H1 (cell line): Measurements from ENCODE around the gene CEP85L. TPM values are rescaled to one million over a fixed set of nuclear protein-coding genes. Genes with fewer than 3 reads are reported as not detected.

Source experiments
- CTCF ChIA-PET: fragments of 300-600 bp; sonication (Branson Sonifier 250); formaldehyde crosslinking; loops from one replicate; lab custom pipeline; 2021; ENCODE audit not compliant: partially characterized antibody; lab: Charles Lee
- POLR2A ChIA-PET: fragments of 300-600 bp; sonication (Branson Sonifier 250); formaldehyde crosslinking; loops from one replicate; lab custom pipeline; 2021; ENCODE audit warnings: inconsistent platforms; ENCODE audit not compliant: partially characterized antibody; lab: Charles Lee
- DNase-seq, 2 experiments: peaks; one replicate each; pipeline versions ENCODE4 v3.0.0 to v3.0.0-alpha.2; 2010 to 2022; ENCODE audit warnings: low spot score in 2 of 2, low read depth in 1 of 2, mixed read lengths in 1 of 2
- FAIRE-seq: peaks from 2 replicates; lab custom pipeline; 2011; peaks lifted over from hg19 to GRCh38; lab: Jason Lieb, UNC
- H2AFZ ChIP-seq: 2 replicates; pipeline ENCODE4 v1.8.1; 2012; ENCODE audit warnings: low read length, inconsistent platforms
- H2AK5ac ChIP-seq: 2 replicates; pipeline ENCODE4 v1.6.1; 2013; ENCODE audit warnings: low read depth, low read length
- H2BK120ac ChIP-seq: replicated peaks from 2 replicates; pipeline ENCODE3; 2013; ENCODE audit warnings: low read depth, low read length, inconsistent platforms
- H2BK12ac ChIP-seq: 2 replicates; pipeline ENCODE4 v1.6.1; 2013; ENCODE audit warnings: low read depth, low read length
- H2BK15ac ChIP-seq: 2 replicates; pipeline ENCODE4 v1.6.1; 2013; ENCODE audit warnings: low read length
- H2BK20ac ChIP-seq: 2 replicates; pipeline ENCODE4 v1.6.1; 2013; ENCODE audit warnings: low read length
- H2BK5ac ChIP-seq: 2 replicates; pipeline ENCODE4 v1.6.1; 2013; ENCODE audit warnings: low read depth, low read length
- H3K14ac ChIP-seq: 2 replicates; pipeline ENCODE4 v1.6.1; 2013; ENCODE audit warnings: inconsistent platforms; ENCODE audit not compliant: insufficient read length
- H3K18ac ChIP-seq: 2 replicates; pipeline ENCODE4 v1.6.1; 2013; ENCODE audit warnings: low read length; ENCODE audit errors: extremely low read depth
- H3K23ac ChIP-seq: 2 replicates; pipeline ENCODE4 v1.6.1; 2013; ENCODE audit warnings: inconsistent platforms; ENCODE audit not compliant: insufficient read length
- H3K23me2 ChIP-seq: 2 replicates; pipeline ENCODE4 v1.6.1; 2013; ENCODE audit warnings: low read depth, low read length
- H3K27ac ChIP-seq: 2 replicates; pipeline ENCODE4 v1.6.1; 2011; ENCODE audit warnings: low read depth, low read length, inconsistent platforms
- H3K27me3 ChIP-seq, 4 experiments: replicated peaks in 1 of 4; 1 replicate in 1 of 4; 2 replicates in 3 of 4; pipeline versions ENCODE4 v1.6.1 to v1.8.1; 2011 to 2013; ENCODE audit warnings: low read length in 3 of 4, mild to moderate bottlenecking in 3 of 4, inconsistent platforms in 2 of 4, mixed read lengths in 2 of 4, moderate library complexity in 1 of 4; ENCODE audit not compliant: control insufficient read depth in 3 of 4, insufficient read depth in 3 of 4; ENCODE audit errors: extremely low read depth in 1 of 4
- H3K36me3 ChIP-seq, 4 experiments: 2 replicates each; pipeline versions ENCODE4 v1.6.1 to v1.8.1; 2011 to 2013; ENCODE audit warnings: mild to moderate bottlenecking in 4 of 4, low read length in 3 of 4, moderate library complexity in 2 of 4, control low read depth in 1 of 4, inconsistent platforms in 1 of 4; ENCODE audit not compliant: insufficient read depth in 4 of 4, control insufficient read depth in 2 of 4
- H3K4ac ChIP-seq: replicated peaks from 2 replicates; pipeline ENCODE3; 2013; ENCODE audit warnings: low read length, low read depth, mixed read lengths, inconsistent platforms; ENCODE audit not compliant: insufficient read length
- H3K4me1 ChIP-seq, 4 experiments: replicated peaks in 1 of 4; 1 replicate in 1 of 4; 2 replicates in 3 of 4; pipeline versions ENCODE4 v1.6.1 to v1.8.1; 2011 to 2013; ENCODE audit warnings: low read length in 3 of 4, inconsistent platforms in 2 of 4, mixed read lengths in 1 of 4; ENCODE audit not compliant: insufficient read depth in 4 of 4, control insufficient read depth in 3 of 4
- H3K4me2 ChIP-seq, 2 experiments: 2 replicates each; pipeline versions ENCODE4 v1.6.1 to v1.8.1; 2011 to 2013; ENCODE audit warnings: low read depth in 2 of 2, low read length in 2 of 2, control low read depth in 1 of 2, inconsistent platforms in 1 of 2, mild to moderate bottlenecking in 1 of 2; ENCODE audit not compliant: insufficient read depth in 1 of 2
- H3K4me3 ChIP-seq, 4 experiments: fragments of 200-600, 300-600 bp in 1 of 4; sonication (generic), shearing (Covaris generic), sonication (Bioruptor Twin) in 1 of 4; 2 replicates each; pipeline versions ENCODE4 v1.5.1 to v1.8.1; 2011 to 2016; ENCODE audit warnings: low read length in 4 of 4, low read depth in 3 of 4, control low read depth in 2 of 4, inconsistent platforms in 2 of 4, mild to moderate bottlenecking in 2 of 4, mixed read lengths in 1 of 4, moderate library complexity in 1 of 4; ENCODE audit not compliant: insufficient read depth in 2 of 4; ENCODE audit errors: extremely low read depth in 1 of 4
- H3K56ac ChIP-seq: replicated peaks from 2 replicates; pipeline ENCODE3; 2013; ENCODE audit warnings: low read depth, mild to moderate bottlenecking, mixed read lengths, low read length, inconsistent platforms; ENCODE audit not compliant: insufficient read length
- H3K79me1 ChIP-seq: 2 replicates; pipeline ENCODE4 v1.6.1; 2013; ENCODE audit warnings: low read depth, low read length, control low read depth
- H3K79me2 ChIP-seq, 2 experiments: 2 replicates each; pipeline versions ENCODE4 v1.6.1 to v1.8.1; 2012 to 2013; ENCODE audit warnings: low read length in 2 of 2, mild to moderate bottlenecking in 2 of 2, inconsistent platforms in 1 of 2; ENCODE audit not compliant: insufficient read depth in 2 of 2, control insufficient read depth in 1 of 2
- H3K9ac ChIP-seq, 4 experiments: replicated peaks in 1 of 4; 1 replicate in 1 of 4; 2 replicates in 3 of 4; pipeline versions ENCODE4 v1.6.1 to v1.8.1; 2011 to 2013; ENCODE audit warnings: low read depth in 3 of 4, low read length in 3 of 4, control low read depth in 2 of 4, mild to moderate bottlenecking in 2 of 4, moderate library complexity in 2 of 4, inconsistent platforms in 1 of 4; ENCODE audit errors: extremely low read depth in 1 of 4
- H3K9me3 ChIP-seq, 2 experiments: 2 replicates each; pipeline versions ENCODE4 v1.6.1 to v1.8.1; 2012 to 2013; ENCODE audit warnings: mild to moderate bottlenecking in 2 of 2, moderate library complexity in 2 of 2, control low read depth in 1 of 2, inconsistent platforms in 1 of 2, low read depth in 1 of 2, low read length in 1 of 2, mixed read lengths in 1 of 2; ENCODE audit not compliant: insufficient read depth in 2 of 2
- H4K20me1 ChIP-seq, 2 experiments: replicated peaks in 1 of 2; 2 replicates each; pipeline versions ENCODE3 to v1.8.1; 2011 to 2013; ENCODE audit warnings: inconsistent platforms in 2 of 2, low read length in 2 of 2, mild to moderate bottlenecking in 1 of 2; ENCODE audit not compliant: insufficient read depth in 2 of 2, control insufficient read depth in 1 of 2
- H4K5ac ChIP-seq: 2 replicates; pipeline ENCODE4 v1.6.1; 2013; ENCODE audit warnings: low read length, low read depth, mixed read lengths, inconsistent platforms; ENCODE audit not compliant: insufficient read length
- H4K8ac ChIP-seq: 2 replicates; pipeline ENCODE4 v1.8.0; 2013; ENCODE audit warnings: mild to moderate bottlenecking, moderate library complexity, low read length, inconsistent platforms; ENCODE audit not compliant: insufficient read depth; ENCODE audit errors: extremely low read depth
- H4K91ac ChIP-seq: replicated peaks from 2 replicates; pipeline ENCODE3; 2013; ENCODE audit warnings: low read length, mixed read lengths, inconsistent platforms; ENCODE audit not compliant: insufficient read length
- CREB1 ChIP-seq: IDR thresholded peaks from 2 replicates; pipeline ENCODE4 v1.6.1; 2012; ENCODE audit warnings: inconsistent platforms
- CTBP2 ChIP-seq: IDR thresholded peaks from 2 replicates; pipeline ENCODE4 v1.7.0; 2011; ENCODE audit warnings: borderline replicate concordance, mild to moderate bottlenecking, moderate library complexity, mixed read lengths, low read length; ENCODE audit not compliant: insufficient read depth, insufficient read length
- HDAC6 ChIP-seq: IDR thresholded peaks from one replicate; pipeline ENCODE4 v1.7.1; 2012; ENCODE audit warnings: low read depth, mild to moderate bottlenecking, inconsistent platforms, low read length, moderate library complexity
- RFX5 ChIP-seq: IDR thresholded peaks from 2 replicates; pipeline ENCODE4 v1.6.1; 2011; ENCODE audit warnings: low read depth, low read length, improper control_type of control experiment, borderline replicate concordance
- SIX5 ChIP-seq: IDR thresholded peaks from 2 replicates; pipeline ENCODE4 v1.6.1; 2011; ENCODE audit warnings: mild to moderate bottlenecking, low read depth, low read length
- SP2 ChIP-seq: IDR thresholded peaks from 2 replicates; pipeline ENCODE4 v1.6.1; 2012; ENCODE audit warnings: mild to moderate bottlenecking, low read length, inconsistent platforms
- WGBS, 2 experiments: shearing (Covaris generic) in 1 of 2; methylation state at CpG; one replicate each; pipeline versions ENCODE4 v1.1.6 to v1.1.7; 2013 to 2015; ENCODE audit warnings: low lambda C conversion rate in 2 of 2, mixed read lengths in 2 of 2, inconsistent platforms in 1 of 2, low coverage in 1 of 2, missing lambda C conversion rate in 1 of 2; ENCODE audit not compliant: insufficient replicate concordance in 2 of 2, insufficient coverage in 1 of 2, insufficient read length in 1 of 2; ENCODE audit errors: extremely low coverage in 1 of 2, missing lambda C conversion rate in 1 of 2; 5-methylcytosine and 5-hydroxymethylcytosine counted together
- polyA plus RNA-seq, 7 experiments: library from polyadenylated mRNA; depleted of rRNA in 3 of 7; stranded (reverse) in 5 of 7; unstranded in 2 of 7; fragments of >200 nt in 5 of 7; fragments of 200-250 nt in 2 of 7; gene quantifications; 1 replicate in 5 of 7; 2 replicates in 1 of 7; 4 replicates in 1 of 7; pipeline versions ENCODE4 v1.2.1 to v1.2.3, GENCODE V29; 2011 to 2013; ENCODE audit warnings: missing spikeins in 2 of 7, mixed read lengths in 2 of 7
- total RNA-seq: library from RNA; stranded (reverse); fragmentation: NEBNext Ultra II Directional; extraction: Animal tissue kit (Norgen Biotek cat#: 25700); gene quantifications from 2 replicates; pipeline ENCODE4 v1.2.1, GENCODE V29; 2021
- TF ChIP-seq, protein P1 (sequence below), 3 experiments: IDR thresholded peaks; 1 replicate in 2 of 3; 2 replicates in 1 of 3; pipeline versions ENCODE4 v1.5.1 to v1.6.1; 2011; ENCODE audit warnings: low read length in 3 of 3, mild to moderate bottlenecking in 3 of 3, inconsistent platforms in 2 of 3, low read depth in 1 of 3, moderate library complexity in 1 of 3; ENCODE audit not compliant: insufficient read depth in 1 of 3; ENCODE audit errors: control extremely low read depth in 1 of 3

Gene CEP85L
- total and polyA plus RNA-seq, 2 of the 8 experiments (the other 6 are each of a cell fraction or from before 2014, with no cell fraction given) = 3.2 to 27.6 TPM

DNA sequence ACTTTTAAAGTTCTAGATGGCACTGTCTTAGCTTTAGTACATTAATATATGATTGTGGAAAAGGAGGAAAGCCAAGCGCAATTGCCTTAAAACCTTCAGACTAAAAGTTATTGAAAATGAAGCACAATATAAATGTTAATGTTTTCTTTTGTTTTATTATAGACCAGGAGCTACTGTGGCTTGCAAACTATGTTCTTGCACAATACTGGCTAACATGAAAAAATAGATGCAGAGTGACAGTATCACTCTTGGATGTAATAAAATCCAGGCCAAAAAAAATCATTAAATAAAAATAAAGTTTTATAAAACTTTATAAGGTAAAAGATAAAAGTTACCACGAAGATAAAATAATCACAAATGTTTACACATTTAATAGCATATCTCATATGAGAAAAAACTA is 121.6 kb downstream of the CEP85L start:
- FAIRE-seq (no peak), DNase-seq (no peak)
- no peak overlapping the region for H4K5ac ChIP-seq
- H3K23ac ChIP-seq = no peak overlapping the region
- no peak overlapping the region for H3K27ac ChIP-seq
- TF ChIP-seq SP2 = no peak
- TF ChIP-seq RFX5 = no peak
- TF ChIP-seq SIX5 = no peak
- TF ChIP-seq CTBP2 = no peak
- no peak for TF ChIP-seq CREB1
- TF ChIP-seq, protein P1, sequence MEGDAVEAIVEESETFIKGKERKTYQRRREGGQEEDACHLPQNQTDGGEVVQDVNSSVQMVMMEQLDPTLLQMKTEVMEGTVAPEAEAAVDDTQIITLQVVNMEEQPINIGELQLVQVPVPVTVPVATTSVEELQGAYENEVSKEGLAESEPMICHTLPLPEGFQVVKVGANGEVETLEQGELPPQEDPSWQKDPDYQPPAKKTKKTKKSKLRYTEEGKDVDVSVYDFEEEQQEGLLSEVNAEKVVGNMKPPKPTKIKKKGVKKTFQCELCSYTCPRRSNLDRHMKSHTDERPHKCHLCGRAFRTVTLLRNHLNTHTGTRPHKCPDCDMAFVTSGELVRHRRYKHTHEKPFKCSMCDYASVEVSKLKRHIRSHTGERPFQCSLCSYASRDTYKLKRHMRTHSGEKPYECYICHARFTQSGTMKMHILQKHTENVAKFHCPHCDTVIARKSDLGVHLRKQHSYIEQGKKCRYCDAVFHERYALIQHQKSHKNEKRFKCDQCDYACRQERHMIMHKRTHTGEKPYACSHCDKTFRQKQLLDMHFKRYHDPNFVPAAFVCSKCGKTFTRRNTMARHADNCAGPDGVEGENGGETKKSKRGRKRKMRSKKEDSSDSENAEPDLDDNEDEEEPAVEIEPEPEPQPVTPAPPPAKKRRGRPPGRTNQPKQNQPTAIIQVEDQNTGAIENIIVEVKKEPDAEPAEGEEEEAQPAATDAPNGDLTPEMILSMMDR (IDR thresholded peaks at IDR 0.05; ENCODE audit: control extremely low read depth in 1 of 3, insufficient read depth in 1 of 3, low read depth in 1 of 3, low read length in 3 of 3) = no peak
- no peak for TF ChIP-seq HDAC6
- no peak overlapping the region for H4K91ac ChIP-seq
- H2BK12ac ChIP-seq = no peak overlapping the region
- no peak overlapping the region for H2BK120ac ChIP-seq
- H3K4ac ChIP-seq = no peak overlapping the region
- H3K79me2 ChIP-seq = peaks cover 0 to 41% of the 10 kb centered on the region in 2 experiments; a peak in 2 of 4 replicates
- WGBS, 2 experiments = 95% methylated on average over 2 of the region's 2 CpGs; no CpG with 5 or more reads in 1 of the 2 experiments
- no peaks in the 10 kb centered on the region; the same call in 1 of the 2 replicates for H3K23me2 ChIP-seq
- H4K8ac ChIP-seq = no peak overlapping the region
- peaks cover 0 to 1% of the 10 kb centered on the region in 2 experiments for H4K20me1 ChIP-seq
- no peak overlapping the region for H3K18ac ChIP-seq
- no peak overlapping the region for H3K14ac ChIP-seq
- no peak overlapping the region for H3K9ac ChIP-seq
- H3K27me3 ChIP-seq = no peaks in the 10 kb centered on the region
- ChIA-PET POLR2A (no interaction called here), CTCF (interaction anchor here (0.7 kb wide), 1 partner anchor 109 kb away, joined by 3 read pairs; no protein-coding TSS in a partner anchor)
- no peak overlapping the region for H2BK20ac ChIP-seq
- H3K4me2 ChIP-seq = no peak overlapping the region
- H2AK5ac ChIP-seq = no peak overlapping the region
- H2BK15ac ChIP-seq = no peak overlapping the region
- H2BK5ac ChIP-seq = no peak overlapping the region
- no peaks in the 10 kb centered on the region for H3K79me1 ChIP-seq
- H3K56ac ChIP-seq = no peak overlapping the region
- H2AFZ ChIP-seq = no peak overlapping the region
- H3K9me3 ChIP-seq = no peaks in the 10 kb centered on the region
- no peak overlapping the region for H3K4me3 ChIP-seq
- no peaks in the 10 kb centered on the region for H3K36me3 ChIP-seq
- peaks cover 0 to 3% (median 0%) of the 10 kb centered on the region in 4 experiments; a peak in 1 of 7 replicates for H3K4me1 ChIP-seq
